H4 (cell line): Measurements from ENCODE around the gene HUNK. TPM values are rescaled to one million over a fixed set of nuclear protein-coding genes. Genes with fewer than 3 reads are reported as not detected.
A peak's percentile ranks its signal among the peaks of the same experiment; 100 is the strongest.
"Not testable (repeated sequence)": the region's sequence is repeated elsewhere in the genome, so short reads cannot be mapped to it uniquely, and the experiment has no call there.

Source experiments
- DNase-seq: peaks from one replicate; pipeline ENCODE4 v3.0.0-alpha.2; 2015; ENCODE audit warnings: low spot score
- total RNA-seq: library from RNA; depleted of rRNA; stranded (reverse); fragments of >200 nt; shearing (Covaris generic); gene quantifications from 2 replicates; pipeline ENCODE4 v1.2.3, GENCODE V29; 2014

HUNK gene
- total RNA-seq, 1 experiment from 2014 or later, result 1.9 TPM

GRCh38 chr21:31870472-31871193 lies 2.2 kb upstream of the HUNK start:
- DNase-seq, result no peak

- DNase-seq, result not testable (repeated sequence)
These were observed 1.4 kb upstream of the HUNK start for GRCh38 chr21:31871371-31871770.

- no peak for DNase-seq
These were observed 758 bp upstream of the HUNK start for GRCh38 chr21:31872072-31872451.

- no peak for DNase-seq
These were observed 465 bp downstream of the HUNK start for GRCh38 chr21:31873275-31873695.

GRCh38 chr21:31873696-31874599 lies 1.1 kb downstream of the HUNK start:
- peak; percentile 33 for DNase-seq

- DNase-seq, result no peak
These were observed 2.0 kb downstream of the HUNK start for GRCh38 chr21:31874812-31875212.

- no peak for DNase-seq
These were observed 2.7 kb downstream of the HUNK start for GRCh38 chr21:31875496-31876015.

GRCh38 chr21:31877463-31877957 lies 4.7 kb downstream of the HUNK start:
- no peak for DNase-seq

- DNase-seq, result no peak
These were observed 6.0 kb downstream of the HUNK start for GRCh38 chr21:31878831-31879230.

GRCh38 chr21:31879241-31879650 lies 6.4 kb downstream of the HUNK start:
- no peak for DNase-seq

GRCh38 chr21:31879911-31880310 lies 7.1 kb downstream of the HUNK start:
- no peak for DNase-seq

GRCh38 chr21:31880816-31881215 lies 8.0 kb downstream of the HUNK start:
- DNase-seq, result no peak

GRCh38 chr21:31882711-31883110 lies 9.9 kb downstream of the HUNK start:
- DNase-seq, result no peak

GRCh38 chr21:31885146-31885545 lies 12.3 kb downstream of the HUNK start:
- DNase-seq, result no peak

GRCh38 chr21:31886915-31887314 lies 14.1 kb downstream of the HUNK start:
- DNase-seq, result no peak

- DNase-seq, result no peak
These were observed 14.6 kb downstream of the HUNK start for GRCh38 chr21:31887391-31887841.

GRCh38 chr21:31888936-31889371 lies 16.1 kb downstream of the HUNK start:
- DNase-seq, result peak; percentile 61

- DNase-seq, result no peak
These were observed 16.6 kb downstream of the HUNK start for GRCh38 chr21:31889460-31889859.

GRCh38 chr21:31892686-31893085 lies 19.9 kb downstream of the HUNK start:
- DNase-seq, result no peak

GRCh38 chr21:31893851-31894415 lies 21.1 kb downstream of the HUNK start:
- no peak for DNase-seq

GRCh38 chr21:31894457-31894856 lies 21.6 kb downstream of the HUNK start:
- DNase-seq, result no peak
